Osteoblast (primary cell): ENCODE data around the gene KNDC1. TPM values are rescaled to one million over a fixed set of nuclear protein-coding genes. Genes with fewer than 3 reads are reported as not detected.

Experiments
- DNase-seq: peaks from one replicate; pipeline ENCODE4 v3.0.0; 2011; ENCODE audit warnings: low spot score, mixed read lengths; ENCODE audit not compliant: insufficient read length; ENCODE audit errors: missing footprints
- H2AFZ ChIP-seq: 2 replicates; pipeline ENCODE4 v1.6.0; 2011; ENCODE audit warnings: mild to moderate bottlenecking, low read length
- H3K27ac ChIP-seq: 2 replicates; pipeline ENCODE4 v1.5.1; 2011; ENCODE audit warnings: mild to moderate bottlenecking, low read depth, low read length, moderate library complexity
- H3K27me3 ChIP-seq: 2 replicates; pipeline ENCODE4 v1.6.0; 2012; ENCODE audit warnings: mild to moderate bottlenecking, control low read depth, inconsistent platforms, low read length, moderate library complexity; ENCODE audit not compliant: insufficient read depth
- H3K36me3 ChIP-seq: 2 replicates; pipeline ENCODE4 v1.5.1; 2011; ENCODE audit warnings: mild to moderate bottlenecking, low read length, control low read depth, moderate library complexity; ENCODE audit not compliant: insufficient read depth
- H3K4me1 ChIP-seq: 2 replicates; pipeline ENCODE4 v1.5.1; 2011; ENCODE audit warnings: mild to moderate bottlenecking, low read length, control low read depth, moderate library complexity; ENCODE audit not compliant: insufficient read depth
- H3K4me2 ChIP-seq: 2 replicates; pipeline ENCODE4 v1.6.0; 2011; ENCODE audit warnings: mild to moderate bottlenecking, low read length; ENCODE audit not compliant: insufficient read depth
- H3K4me3 ChIP-seq: fragments of 200-600 bp; sonication (generic); 3 replicates; pipeline ENCODE4 v1.5.1; 2012; ENCODE audit warnings: mild to moderate bottlenecking, low read length, inconsistent platforms; ENCODE audit not compliant: insufficient read depth
- H3K79me2 ChIP-seq: 2 replicates; pipeline ENCODE4 v1.6.0; 2012; ENCODE audit warnings: mild to moderate bottlenecking, low read length, control low read depth, inconsistent platforms; ENCODE audit not compliant: insufficient read depth
- H3K9me3 ChIP-seq: 2 replicates; pipeline ENCODE4 v1.5.1; 2011; ENCODE audit warnings: low read depth, low read length, control low read depth
- H4K20me1 ChIP-seq: 2 replicates; pipeline ENCODE4 v1.6.0; 2012; ENCODE audit warnings: mild to moderate bottlenecking, low read length, control low read depth; ENCODE audit not compliant: insufficient read depth
- total RNA-seq: library from RNA; depleted of rRNA; stranded (reverse); fragments of >200 nt; gene quantifications from 2 replicates; pipeline ENCODE4 v1.2.3, GENCODE V29; 2012
- TF ChIP-seq, protein P1 (sequence below): IDR thresholded peaks from 2 replicates; pipeline ENCODE4 v1.5.1; 2011; ENCODE audit warnings: mild to moderate bottlenecking, low read depth, low read length, moderate library complexity; ENCODE audit errors: extremely low read depth

KNDC1 gene
- total RNA-seq, 1 donor: not detected

DNA sequence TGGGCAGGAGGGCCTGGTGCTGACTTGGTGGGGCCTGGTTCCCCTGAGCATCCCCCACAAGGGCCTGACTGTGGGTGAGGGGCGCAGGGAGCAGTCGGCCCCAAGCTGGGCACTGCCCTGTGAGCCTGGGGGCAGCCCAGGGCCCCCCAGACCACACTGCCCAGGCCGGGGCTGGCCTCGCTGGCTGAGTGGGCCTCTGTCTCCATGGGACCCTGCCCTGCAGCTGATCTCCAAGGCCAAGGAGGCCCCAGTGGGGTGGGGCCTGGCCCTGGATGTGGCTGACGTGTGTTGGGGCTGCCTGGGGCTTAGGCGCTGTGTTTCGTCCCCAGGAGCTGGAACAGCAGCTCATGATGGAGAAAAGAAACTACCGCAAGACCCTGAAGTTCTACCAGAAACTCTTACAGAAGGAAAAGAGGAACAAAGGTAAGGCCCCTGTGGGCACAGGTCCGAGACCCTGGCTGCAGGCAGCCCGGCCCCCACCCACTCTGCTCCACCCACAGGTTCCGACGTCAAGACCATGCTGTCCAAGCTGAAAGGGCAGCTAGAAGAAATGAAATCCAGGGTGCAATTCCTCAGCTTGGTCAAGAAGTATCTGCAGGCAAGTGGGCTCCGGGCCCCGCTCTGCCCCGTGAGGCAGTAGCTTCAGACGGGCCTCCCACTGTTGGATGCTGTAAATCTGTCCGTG lies 46.5 kb downstream of the KNDC1 start:
- Histone ChIP-seq H3K36me3 (no peaks in the 10 kb centered on the region), H3K9me3 (no peaks in the 10 kb centered on the region), H3K4me3 (no peak overlapping the region), H3K4me1 (no peaks in the 10 kb centered on the region), H2AFZ (no peak overlapping the region), H3K4me2 (no peak overlapping the region), H4K20me1 (no peaks in the 10 kb centered on the region), H3K27me3 (no peaks in the 10 kb centered on the region), H3K79me2 (no peaks in the 10 kb centered on the region), H3K27ac (no peak overlapping the region)
- DNase-seq: no peak
- TF ChIP-seq, protein P1, sequence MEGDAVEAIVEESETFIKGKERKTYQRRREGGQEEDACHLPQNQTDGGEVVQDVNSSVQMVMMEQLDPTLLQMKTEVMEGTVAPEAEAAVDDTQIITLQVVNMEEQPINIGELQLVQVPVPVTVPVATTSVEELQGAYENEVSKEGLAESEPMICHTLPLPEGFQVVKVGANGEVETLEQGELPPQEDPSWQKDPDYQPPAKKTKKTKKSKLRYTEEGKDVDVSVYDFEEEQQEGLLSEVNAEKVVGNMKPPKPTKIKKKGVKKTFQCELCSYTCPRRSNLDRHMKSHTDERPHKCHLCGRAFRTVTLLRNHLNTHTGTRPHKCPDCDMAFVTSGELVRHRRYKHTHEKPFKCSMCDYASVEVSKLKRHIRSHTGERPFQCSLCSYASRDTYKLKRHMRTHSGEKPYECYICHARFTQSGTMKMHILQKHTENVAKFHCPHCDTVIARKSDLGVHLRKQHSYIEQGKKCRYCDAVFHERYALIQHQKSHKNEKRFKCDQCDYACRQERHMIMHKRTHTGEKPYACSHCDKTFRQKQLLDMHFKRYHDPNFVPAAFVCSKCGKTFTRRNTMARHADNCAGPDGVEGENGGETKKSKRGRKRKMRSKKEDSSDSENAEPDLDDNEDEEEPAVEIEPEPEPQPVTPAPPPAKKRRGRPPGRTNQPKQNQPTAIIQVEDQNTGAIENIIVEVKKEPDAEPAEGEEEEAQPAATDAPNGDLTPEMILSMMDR: no peak

- H3K9me3 ChIP-seq: no peaks in the 10 kb centered on the region
- H3K27me3 ChIP-seq: no peaks in the 10 kb centered on the region
- no peak overlapping the region for H2AFZ ChIP-seq
- no peak for DNase-seq
- H3K4me1 ChIP-seq: no peaks in the 10 kb centered on the region
- TF ChIP-seq, protein P1: no peak
- H3K4me2 ChIP-seq: no peak overlapping the region
- no peaks in the 10 kb centered on the region for H3K79me2 ChIP-seq
- H4K20me1 ChIP-seq: no peaks in the 10 kb centered on the region
- H3K27ac ChIP-seq: no peak overlapping the region
- H3K4me3 ChIP-seq: no peak overlapping the region
- H3K36me3 ChIP-seq: no peaks in the 10 kb centered on the region
Measured at GRCh38 chr10:133207041-133207600, 47.1 kb downstream of the KNDC1 start.

- TF ChIP-seq, protein P1: no peak
- Histone ChIP-seq H3K9me3 (no peaks in the 10 kb centered on the region), H3K27me3 (no peaks in the 10 kb centered on the region), H2AFZ (no peak overlapping the region), H3K79me2 (no peaks in the 10 kb centered on the region), H3K36me3 (no peaks in the 10 kb centered on the region), H3K4me3 (no peak overlapping the region), H3K4me1 (no peaks in the 10 kb centered on the region), H4K20me1 (no peaks in the 10 kb centered on the region), H3K4me2 (no peak overlapping the region), H3K27ac (no peak overlapping the region)
- DNase-seq: no peak
Measured at GRCh38 chr10:133207627-133208026, 47.6 kb downstream of the KNDC1 start.

- Histone ChIP-seq H3K4me2 (no peak overlapping the region), H2AFZ (no peak overlapping the region)
- TF ChIP-seq, protein P1: no peak
Measured at GRCh38 chr10:133208466-133208865, 48.4 kb downstream of the KNDC1 start.

More at GRCh38 chr10:133208466-133208865, 48.4 kb downstream of the KNDC1 start:
- no peaks in the 10 kb centered on the region for H3K4me1 ChIP-seq
- no peaks in the 10 kb centered on the region for H3K36me3 ChIP-seq
- H3K79me2 ChIP-seq: no peaks in the 10 kb centered on the region
- H4K20me1 ChIP-seq: no peaks in the 10 kb centered on the region
- no peak overlapping the region for H3K27ac ChIP-seq
- DNase-seq: no peak
- no peaks in the 10 kb centered on the region for H3K9me3 ChIP-seq
- H3K27me3 ChIP-seq: no peaks in the 10 kb centered on the region
- no peak overlapping the region for H3K4me3 ChIP-seq
